Stomach smooth muscle (tissue), 2 donors: ENCODE measurements around the gene MIEF1.

Experiments
- H3K27ac ChIP-seq: one replicate; pipeline ENCODE4 v1.7.0; 2013; ENCODE audit warnings: mild to moderate bottlenecking, low read length, inconsistent platforms
- H3K27me3 ChIP-seq, 2 donors: one replicate each; pipeline ENCODE4 v1.7.0; 2013; ENCODE audit warnings: low read length in 2 of 2; ENCODE audit not compliant: insufficient read depth in 2 of 2, control insufficient read depth in 1 of 2
- H3K36me3 ChIP-seq, 2 donors: one replicate each; pipeline ENCODE4 v1.7.0; 2013; ENCODE audit warnings: low read length in 2 of 2; ENCODE audit not compliant: control insufficient read depth in 2 of 2, insufficient read depth in 2 of 2
- H3K4me1 ChIP-seq: one replicate; pipeline ENCODE4 v1.7.0; 2013; ENCODE audit warnings: low read length; ENCODE audit not compliant: control insufficient read depth, insufficient read depth
- H3K4me3 ChIP-seq, 2 donors: one replicate each; pipeline ENCODE4 v1.7.0; 2013; ENCODE audit warnings: low read length in 2 of 2
- H3K9ac ChIP-seq, 2 donors: one replicate each; pipeline ENCODE4 v1.7.0; 2013; ENCODE audit warnings: low read length in 2 of 2, mild to moderate bottlenecking in 1 of 2
- H3K9me3 ChIP-seq, 2 donors: one replicate each; pipeline ENCODE4 v1.7.0; 2013; ENCODE audit warnings: low read length in 2 of 2; ENCODE audit not compliant: control insufficient read depth in 2 of 2
- donor health status: healthy.
- donor health status: Pancreatic carcinoma.

MIEF1 gene

GRCh38 chr22:39502109-39502788, at the start of gene MIEF1:
MIEF1 (plus strand) TSS chr22:39502290; CDS start chr22:39511295, 9,005 bp downstream.
- H3K27me3 ChIP-seq: no peaks in the 10 kb centered on the region
- peak within 1 kb of the TSS; percentile 91 to 93 for H3K4me3 ChIP-seq
- H3K4me1 ChIP-seq: peaks cover 38% of the 10 kb centered on the region
- no peaks in the 10 kb centered on the region for H3K9me3 ChIP-seq
- H3K36me3 ChIP-seq: peaks cover 22 to 25% of the 10 kb centered on the region in 2 donors
- peak within 1 kb of the TSS; percentile 78 for H3K27ac ChIP-seq
- peak within 1 kb of the TSS; percentile 84 to 89 for H3K9ac ChIP-seq

- Histone ChIP-seq H3K27ac (no peak overlapping the region), H3K27me3 (peaks cover 10 to 13% of the 10 kb centered on the region in 2 donors), H3K4me1 (peaks cover 8% of the 10 kb centered on the region), H3K9ac (no peak overlapping the region), H3K9me3 (no peaks in the 10 kb centered on the region), H3K4me3 (no peak overlapping the region), H3K36me3 (no peaks in the 10 kb centered on the region)
Observed at GRCh38 chr22:39452740-39453040, 49.4 kb upstream of the MIEF1 start.

- Histone ChIP-seq H3K9ac (no peak overlapping the region), H3K27me3 (peaks cover 17 to 25% of the 10 kb centered on the region in 2 donors), H3K27ac (no peak overlapping the region), H3K4me1 (peaks cover 8% of the 10 kb centered on the region), H3K9me3 (no peaks in the 10 kb centered on the region), H3K4me3 (no peak overlapping the region), H3K36me3 (no peaks in the 10 kb centered on the region)
Observed at GRCh38 chr22:39453765-39454378, 48.2 kb upstream of the MIEF1 start.

- Histone ChIP-seq H3K9ac (no peak overlapping the region), H3K4me1 (peaks cover 8% of the 10 kb centered on the region), H3K27me3 (peaks cover 17 to 25% of the 10 kb centered on the region in 2 donors), H3K4me3 (no peak overlapping the region), H3K36me3 (no peaks in the 10 kb centered on the region), H3K9me3 (no peaks in the 10 kb centered on the region), H3K27ac (no peak overlapping the region)
Observed at GRCh38 chr22:39454385-39454871, 47.7 kb upstream of the MIEF1 start.

GRCh38 chr22:39456522-39457197, 45.4 kb upstream of the MIEF1 start, which contains the start of gene MGAT3:
MGAT3 (plus strand) TSS chr22:39457012; CDS start chr22:39487348, 30,336 bp downstream.
- peaks cover 8% of the 10 kb centered on the region for H3K4me1 ChIP-seq
- H3K4me3 ChIP-seq: peak within 1 kb of the TSS in 1 of 2 donors; percentile 59
- H3K27ac ChIP-seq: no peak within 1 kb of the TSS
- H3K27me3 ChIP-seq: peaks cover 17 to 25% of the 10 kb centered on the region in 2 donors
- no peaks in the 10 kb centered on the region for H3K36me3 ChIP-seq
- no peak within 1 kb of the TSS for H3K9ac ChIP-seq
- H3K9me3 ChIP-seq: no peaks in the 10 kb centered on the region

GRCh38 chr22:39457198-39457555, 44.9 kb upstream of the MIEF1 start:
- Histone ChIP-seq H3K4me1 (peaks cover 8% of the 10 kb centered on the region), H3K36me3 (no peaks in the 10 kb centered on the region), H3K4me3 (no peak overlapping the region), H3K9me3 (no peaks in the 10 kb centered on the region), H3K27ac (no peak overlapping the region), H3K9ac (no peak overlapping the region), H3K27me3 (peaks cover 17 to 25% of the 10 kb centered on the region in 2 donors)

GRCh38 chr22:39457556-39458443, 44.3 kb upstream of the MIEF1 start:
- Histone ChIP-seq H3K27me3 (peaks cover 17 to 25% of the 10 kb centered on the region in 2 donors), H3K9me3 (no peaks in the 10 kb centered on the region), H3K27ac (no peak overlapping the region), H3K36me3 (no peaks in the 10 kb centered on the region), H3K4me3 (peak overlapping the region in 1 of 2 donors; percentile 49), H3K9ac (no peak overlapping the region), H3K4me1 (peaks cover 11% of the 10 kb centered on the region)

GRCh38 chr22:39458444-39459083, 43.5 kb upstream of the MIEF1 start:
- H3K4me1 ChIP-seq: peaks cover 11% of the 10 kb centered on the region
- no peak overlapping the region for H3K9ac ChIP-seq
- no peak overlapping the region for H3K27ac ChIP-seq
- H3K36me3 ChIP-seq: no peaks in the 10 kb centered on the region
- peaks cover 17 to 25% of the 10 kb centered on the region in 2 donors for H3K27me3 ChIP-seq
- H3K4me3 ChIP-seq: peak overlapping the region in 1 of 2 donors; percentile 49
- no peaks in the 10 kb centered on the region for H3K9me3 ChIP-seq

- Histone ChIP-seq H3K4me3 (no peak overlapping the region), H3K36me3 (no peaks in the 10 kb centered on the region), H3K9ac (no peak overlapping the region), H3K27me3 (peaks cover 17 to 25% of the 10 kb centered on the region in 2 donors), H3K9me3 (no peaks in the 10 kb centered on the region), H3K27ac (no peak overlapping the region), H3K4me1 (peaks cover 8% of the 10 kb centered on the region)
Observed at GRCh38 chr22:39459681-39460080, 42.4 kb upstream of the MIEF1 start.
